Vagina (tissue), 2 donors: ENCODE data around the gene POLK.

Experiments
- POLR2AphosphoS5 ChIP-seq, 2 donors: sonication (generic); formaldehyde crosslinking; IDR thresholded peaks; one replicate each; pipeline ENCODE4 v1.9.0; 2017; ENCODE audit warnings: antibody characterized with exemption in 2 of 2, mild to moderate bottlenecking in 2 of 2, low read depth in 1 of 2; ENCODE audit not compliant: insufficient read depth in 1 of 2
- TF ChIP-seq, protein P1 (sequence below), 3 experiments: fragments of 450-650 bp in 2 of 3; fragments of 200-600 bp in 1 of 3; sonication (generic) in 1 of 3; IDR thresholded peaks; one replicate each; pipeline ENCODE4 v1.5.1; 2017 to 2019; ENCODE audit warnings: antibody characterized with exemption in 3 of 3, mild to moderate bottlenecking in 2 of 3, moderate library complexity in 2 of 3

DNA sequence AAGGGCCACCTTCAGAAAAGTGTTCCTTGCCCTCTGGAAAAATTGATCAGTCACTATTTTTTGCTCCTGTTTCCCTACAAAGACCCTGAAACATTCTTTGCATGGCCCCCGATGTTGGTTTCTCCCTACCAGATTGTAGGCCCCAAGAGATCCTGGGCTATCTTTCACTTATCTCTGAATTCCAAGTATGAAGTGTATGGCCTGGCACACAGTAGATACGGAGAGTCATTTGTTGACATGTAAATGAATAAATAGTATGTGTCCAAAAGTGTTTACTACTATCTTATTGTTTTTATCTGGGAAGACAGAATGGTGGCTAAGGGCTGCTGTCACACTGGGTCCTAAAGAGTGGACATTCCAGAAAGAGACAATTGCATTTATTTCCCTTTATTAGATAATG lies 92.1 kb downstream of the POLK start:
- TF ChIP-seq, protein P1, sequence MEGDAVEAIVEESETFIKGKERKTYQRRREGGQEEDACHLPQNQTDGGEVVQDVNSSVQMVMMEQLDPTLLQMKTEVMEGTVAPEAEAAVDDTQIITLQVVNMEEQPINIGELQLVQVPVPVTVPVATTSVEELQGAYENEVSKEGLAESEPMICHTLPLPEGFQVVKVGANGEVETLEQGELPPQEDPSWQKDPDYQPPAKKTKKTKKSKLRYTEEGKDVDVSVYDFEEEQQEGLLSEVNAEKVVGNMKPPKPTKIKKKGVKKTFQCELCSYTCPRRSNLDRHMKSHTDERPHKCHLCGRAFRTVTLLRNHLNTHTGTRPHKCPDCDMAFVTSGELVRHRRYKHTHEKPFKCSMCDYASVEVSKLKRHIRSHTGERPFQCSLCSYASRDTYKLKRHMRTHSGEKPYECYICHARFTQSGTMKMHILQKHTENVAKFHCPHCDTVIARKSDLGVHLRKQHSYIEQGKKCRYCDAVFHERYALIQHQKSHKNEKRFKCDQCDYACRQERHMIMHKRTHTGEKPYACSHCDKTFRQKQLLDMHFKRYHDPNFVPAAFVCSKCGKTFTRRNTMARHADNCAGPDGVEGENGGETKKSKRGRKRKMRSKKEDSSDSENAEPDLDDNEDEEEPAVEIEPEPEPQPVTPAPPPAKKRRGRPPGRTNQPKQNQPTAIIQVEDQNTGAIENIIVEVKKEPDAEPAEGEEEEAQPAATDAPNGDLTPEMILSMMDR (IDR thresholded peaks at IDR 0.05) = no peak
- TF ChIP-seq POLR2AphosphoS5 (IDR thresholded peaks at IDR 0.05; ENCODE audit: insufficient read depth in 1 of 2, low read depth in 1 of 2) = no peak
